ENCODE measurements around the gene NAA80.
"Not testable (repeated sequence)": the region's sequence is repeated elsewhere in the genome, so short reads cannot be mapped to it uniquely, and the experiment has no call there.

DNA sequence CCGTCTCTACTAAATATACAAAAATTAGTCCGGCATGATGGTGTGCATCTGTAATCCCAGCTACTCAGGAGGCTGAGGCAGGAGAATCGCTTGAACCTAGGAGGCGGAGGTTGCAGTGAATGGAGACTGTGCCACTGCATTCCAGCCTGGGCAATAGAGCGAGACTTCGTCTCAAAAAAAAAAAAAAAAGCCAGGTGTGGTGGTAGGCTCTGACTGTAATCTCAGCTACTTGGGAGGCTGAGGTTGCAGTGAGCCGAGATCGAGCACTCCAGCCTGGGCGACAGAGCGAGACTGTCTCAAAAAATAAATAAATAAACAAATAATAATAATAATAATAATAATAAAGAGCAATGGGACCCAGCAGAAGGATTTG lies 26.7 kb downstream of the NAA80 start:
- TF ChIP-seq POLR2A (IDR thresholded peaks at IDR 0.05; ENCODE audit: low read depth, low read length); ZNF592 (IDR thresholded peaks at IDR 0.05); YY1 (IDR thresholded peaks at IDR 0.05; ENCODE audit: low read depth, low read length): not testable (repeated sequence)
- TF ChIP-seq, protein P1, sequence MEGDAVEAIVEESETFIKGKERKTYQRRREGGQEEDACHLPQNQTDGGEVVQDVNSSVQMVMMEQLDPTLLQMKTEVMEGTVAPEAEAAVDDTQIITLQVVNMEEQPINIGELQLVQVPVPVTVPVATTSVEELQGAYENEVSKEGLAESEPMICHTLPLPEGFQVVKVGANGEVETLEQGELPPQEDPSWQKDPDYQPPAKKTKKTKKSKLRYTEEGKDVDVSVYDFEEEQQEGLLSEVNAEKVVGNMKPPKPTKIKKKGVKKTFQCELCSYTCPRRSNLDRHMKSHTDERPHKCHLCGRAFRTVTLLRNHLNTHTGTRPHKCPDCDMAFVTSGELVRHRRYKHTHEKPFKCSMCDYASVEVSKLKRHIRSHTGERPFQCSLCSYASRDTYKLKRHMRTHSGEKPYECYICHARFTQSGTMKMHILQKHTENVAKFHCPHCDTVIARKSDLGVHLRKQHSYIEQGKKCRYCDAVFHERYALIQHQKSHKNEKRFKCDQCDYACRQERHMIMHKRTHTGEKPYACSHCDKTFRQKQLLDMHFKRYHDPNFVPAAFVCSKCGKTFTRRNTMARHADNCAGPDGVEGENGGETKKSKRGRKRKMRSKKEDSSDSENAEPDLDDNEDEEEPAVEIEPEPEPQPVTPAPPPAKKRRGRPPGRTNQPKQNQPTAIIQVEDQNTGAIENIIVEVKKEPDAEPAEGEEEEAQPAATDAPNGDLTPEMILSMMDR (IDR thresholded peaks at IDR 0.05 in 2 of 3, conservative IDR thresholded peaks at IDR 0.05 in 1 of 3; ENCODE audit: control insufficient read depth in 2 of 3, extremely low read depth in 1 of 3, insufficient read depth in 1 of 3, low read depth in 3 of 3, low read length in 3 of 3), result not testable (repeated sequence)

All from GM12878 (cell line).